KOPT-K1 (cell line): Measurements from ENCODE around the gene RSPO1.
"Not testable (repeated sequence)": the region's sequence is repeated elsewhere in the genome, so short reads cannot be mapped to it uniquely, and the experiment has no call there.

ENCODE experiments used
- H3K27ac ChIP-seq: fragments of 200-600 bp; sonication (generic); 2 replicates; pipeline ENCODE4 v1.5.1; 2016; ENCODE audit warnings: antibody characterized with exemption, mild to moderate bottlenecking, low read depth, low read length; ENCODE audit not compliant: poor library complexity, severe bottlenecking
- H3K36me3 ChIP-seq: fragments of 200-600 bp; sonication (generic); 2 replicates; pipeline ENCODE4 v1.5.1; 2017; ENCODE audit warnings: antibody characterized with exemption, mild to moderate bottlenecking, low read length, moderate library complexity; ENCODE audit not compliant: insufficient read depth
- H3K9me3 ChIP-seq: fragments of 200-600 bp; sonication (generic); 2 replicates; pipeline ENCODE4 v1.5.1; 2017; ENCODE audit warnings: antibody characterized with exemption, low read length, mild to moderate bottlenecking; ENCODE audit not compliant: insufficient read depth, poor library complexity, severe bottlenecking

The RSPO1 gene, protein sequence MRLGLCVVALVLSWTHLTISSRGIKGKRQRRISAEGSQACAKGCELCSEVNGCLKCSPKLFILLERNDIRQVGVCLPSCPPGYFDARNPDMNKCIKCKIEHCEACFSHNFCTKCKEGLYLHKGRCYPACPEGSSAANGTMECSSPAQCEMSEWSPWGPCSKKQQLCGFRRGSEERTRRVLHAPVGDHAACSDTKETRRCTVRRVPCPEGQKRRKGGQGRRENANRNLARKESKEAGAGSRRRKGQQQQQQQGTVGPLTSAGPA

DNA sequence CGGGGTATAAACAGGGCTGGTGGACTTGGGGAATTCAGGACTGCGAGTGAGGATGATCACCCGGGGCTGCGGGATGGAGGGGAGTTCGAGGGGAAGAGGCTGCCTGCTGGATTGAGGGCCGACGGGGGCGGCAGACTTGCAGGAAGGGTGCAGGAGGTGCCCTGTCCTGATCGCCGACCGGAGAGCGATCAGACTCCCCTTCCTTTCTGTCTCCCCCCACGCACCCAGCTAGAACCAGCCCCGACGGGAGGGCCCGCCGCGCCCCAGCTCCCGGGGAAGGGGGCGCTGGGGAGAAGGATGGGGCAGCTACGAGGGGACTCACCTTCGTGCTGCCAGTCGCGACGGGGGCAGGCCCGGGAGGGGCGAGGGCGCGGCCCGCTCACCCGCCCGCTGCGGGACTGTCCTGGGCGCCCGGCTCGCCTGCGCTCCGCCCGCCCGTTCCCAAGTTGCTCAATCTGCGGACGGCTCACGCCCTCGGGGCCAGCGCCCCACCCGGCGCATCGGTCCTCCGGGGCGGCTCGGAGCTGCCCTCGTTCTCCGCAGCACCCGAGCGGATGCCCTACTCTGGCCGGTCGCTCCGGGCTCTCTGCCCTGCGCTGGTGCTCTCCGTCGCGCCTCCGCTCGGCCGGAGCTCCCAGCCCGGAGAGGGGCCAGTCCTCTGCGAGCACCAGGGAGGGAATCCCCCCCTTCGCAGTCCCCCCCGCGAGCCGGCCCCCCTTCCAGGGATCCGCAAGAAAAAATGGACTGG, at the start of gene RSPO1:
Gene RSPO1 (minus strand): TSS at position 649 of the 748 bp plus-strand sequence. CDS start 5,231 bp downstream, outside the sequence.
- Histone ChIP-seq H3K9me3 (no peaks in the 10 kb centered on the region), H3K36me3 (no peaks in the 10 kb centered on the region), H3K27ac (no peak within 1 kb of the TSS)

DNA sequence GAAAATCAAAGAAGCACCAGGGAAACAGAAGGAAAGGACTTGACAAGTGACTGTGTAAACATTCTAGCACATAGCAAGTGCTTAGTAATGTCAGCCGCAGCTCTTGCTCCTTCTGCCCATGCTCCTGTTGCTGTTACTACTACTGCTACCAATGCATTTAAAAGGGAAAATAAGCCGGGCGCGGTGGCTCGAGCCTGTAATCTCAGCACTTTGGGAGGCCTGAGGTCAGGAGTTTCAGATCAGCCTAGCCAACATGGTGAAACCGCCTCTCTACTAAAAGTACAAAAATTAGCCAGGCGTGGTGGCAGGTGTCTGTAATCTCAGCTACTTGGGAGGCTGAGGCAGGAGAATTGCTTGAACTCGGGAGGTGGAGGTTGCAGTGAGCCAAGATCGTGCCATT, 49.5 kb upstream of the RSPO1 start:
- peaks cover 73% of the 10 kb centered on the region for H3K36me3 ChIP-seq
- H3K27ac ChIP-seq, H3K9me3 ChIP-seq: not testable (repeated sequence)

DNA sequence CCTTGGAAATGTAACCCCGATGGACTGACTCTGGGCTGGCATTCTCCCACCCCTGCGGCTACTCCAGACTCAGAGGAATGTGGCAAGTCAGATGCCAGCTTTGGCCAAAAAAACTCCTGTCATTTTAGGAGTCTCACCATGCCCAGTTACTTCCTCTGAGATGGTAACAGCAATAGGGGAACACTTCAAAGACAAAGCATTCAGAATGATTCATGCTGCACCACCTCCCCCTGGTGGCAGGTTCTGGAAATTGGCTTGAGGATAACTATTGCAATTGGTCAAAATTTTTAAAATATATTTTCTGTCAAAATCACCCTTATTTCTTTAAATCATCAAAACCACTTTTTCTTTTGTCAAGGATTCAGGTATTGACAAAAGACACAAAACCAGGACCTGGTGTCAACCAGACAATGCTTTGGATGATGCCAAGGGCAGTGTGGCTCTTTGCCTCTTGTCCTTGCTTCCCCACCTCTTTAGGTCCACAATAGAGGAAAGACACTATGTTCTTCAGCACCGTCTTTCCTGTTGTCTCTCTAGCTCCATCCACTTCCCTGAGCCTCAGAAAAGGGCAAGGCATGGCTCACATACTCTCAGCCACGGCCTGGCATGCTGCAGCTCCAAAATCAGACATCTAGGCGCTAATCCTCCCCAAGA, 47.8 kb upstream of the RSPO1 start:
- Histone ChIP-seq H3K27ac (no peak overlapping the region), H3K9me3 (no peaks in the 10 kb centered on the region), H3K36me3 (peaks cover 61% of the 10 kb centered on the region)

DNA sequence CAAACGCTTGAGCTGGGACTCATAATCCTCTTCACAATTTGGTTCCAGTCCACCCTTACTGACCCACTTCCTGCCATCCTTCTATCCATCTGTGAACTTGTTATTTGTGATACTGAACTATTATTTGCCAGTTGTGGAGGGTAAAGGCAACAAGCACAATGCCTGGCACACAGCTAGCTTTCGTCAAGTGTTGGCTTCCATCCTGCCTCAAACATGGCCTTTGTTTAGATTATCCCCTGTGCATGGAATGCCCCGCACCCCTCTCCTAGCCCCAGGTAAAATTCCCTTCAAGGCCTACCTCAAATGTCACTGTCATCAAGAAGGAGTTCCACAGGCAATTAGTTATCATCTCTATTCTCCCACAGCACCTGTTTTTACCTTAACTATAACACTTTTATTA, 46.2 kb upstream of the RSPO1 start:
- H3K27ac ChIP-seq: no peak overlapping the region
- H3K36me3 ChIP-seq: peaks cover 49% of the 10 kb centered on the region
- no peaks in the 10 kb centered on the region for H3K9me3 ChIP-seq

- Histone ChIP-seq H3K9me3 (no peaks in the 10 kb centered on the region), H3K27ac (no peak overlapping the region), H3K36me3 (peaks cover 20% of the 10 kb centered on the region)
These were observed 43.1 kb upstream of the RSPO1 start for GRCh38 chr1:37677808-37678207.

DNA sequence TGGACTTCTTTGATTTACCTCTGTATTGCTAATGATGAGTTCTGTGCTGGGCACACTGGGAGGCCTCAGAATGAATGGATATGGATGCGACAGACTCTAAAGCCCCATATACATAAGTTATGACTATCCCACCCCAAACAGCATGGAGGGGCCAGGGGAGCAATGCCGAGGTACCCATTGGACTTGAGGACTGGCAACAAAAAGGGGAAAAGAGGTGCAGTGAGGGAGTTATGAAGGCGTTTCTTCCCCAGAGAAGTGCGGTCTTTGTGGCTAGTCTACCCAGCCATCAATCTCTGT, 42.4 kb upstream of the RSPO1 start:
- no peak overlapping the region for H3K27ac ChIP-seq

DNA sequence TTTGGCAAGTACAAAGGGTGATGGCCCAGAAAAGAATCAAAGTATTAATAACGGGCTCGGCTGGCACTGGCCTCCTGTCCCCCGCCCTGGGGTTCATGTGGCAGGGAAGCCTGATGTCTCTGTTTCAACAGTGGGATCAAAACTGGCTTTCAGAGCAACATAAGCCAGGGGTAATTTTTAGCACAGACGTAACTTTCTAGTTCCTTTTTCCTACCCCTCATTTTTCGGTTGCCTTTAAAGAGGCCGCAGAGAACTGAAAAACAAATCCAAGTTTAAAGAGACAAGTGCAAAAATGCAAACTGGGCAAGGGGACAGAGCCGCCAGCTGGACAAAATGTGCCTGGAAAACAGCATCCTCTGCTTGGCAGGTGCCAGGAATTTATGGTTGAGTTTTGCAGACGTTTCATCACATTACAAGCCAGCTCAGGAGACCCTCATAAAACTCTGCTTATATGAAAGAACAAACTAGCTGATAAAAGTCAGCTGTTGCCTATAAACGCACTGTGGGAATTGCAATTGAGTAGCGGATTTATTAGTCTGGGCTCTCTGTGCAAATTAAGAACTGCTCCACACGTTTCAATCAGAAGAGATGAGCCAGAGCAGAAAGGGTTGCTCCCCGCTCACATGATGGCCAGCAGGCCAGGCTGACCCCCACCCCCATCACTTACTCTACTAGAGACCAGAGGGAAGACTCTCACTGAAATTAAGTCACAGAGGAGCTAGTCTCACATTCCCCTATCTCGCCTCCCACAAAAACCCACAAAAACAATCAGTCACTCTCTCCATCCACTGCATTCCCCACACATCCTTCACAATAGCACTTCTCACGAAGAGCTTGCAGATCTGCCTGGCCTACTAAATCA, 41.8 kb upstream of the RSPO1 start:
- H3K27ac ChIP-seq: no peak overlapping the region

More for the DNA sequence above, 42.4 kb upstream of the RSPO1 start:
- H3K36me3 ChIP-seq: peaks cover 15% of the 10 kb centered on the region
- no peaks in the 10 kb centered on the region for H3K9me3 ChIP-seq

DNA sequence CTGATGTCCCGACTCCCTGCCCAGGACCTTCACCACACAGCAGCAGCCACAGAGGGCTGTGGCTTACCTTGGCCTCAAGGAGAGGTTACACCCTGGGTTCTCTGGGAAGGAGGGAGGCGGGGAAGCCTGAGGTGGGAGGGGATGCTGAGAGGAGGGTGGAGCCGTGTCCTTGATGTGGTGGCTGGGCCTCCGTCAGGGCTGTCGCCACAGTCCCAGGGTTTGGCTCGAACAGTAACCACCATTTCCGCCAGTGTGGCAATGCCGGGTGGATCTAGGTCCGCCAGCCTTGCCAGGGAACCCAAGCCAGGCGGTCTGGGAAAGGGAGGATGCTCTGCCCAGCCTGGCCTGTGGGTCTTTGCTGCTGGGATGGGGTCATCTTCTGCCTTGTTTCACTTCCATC, 39.2 kb upstream of the RSPO1 start:
- H3K9me3 ChIP-seq: no peaks in the 10 kb centered on the region
- no peak overlapping the region for H3K27ac ChIP-seq

More for the DNA sequence above, 41.8 kb upstream of the RSPO1 start:
- Histone ChIP-seq H3K9me3 (no peaks in the 10 kb centered on the region), H3K36me3 (peaks cover 9% of the 10 kb centered on the region)

GRCh38 chr1:37672136-37672870, 37.6 kb upstream of the RSPO1 start:
- Histone ChIP-seq H3K36me3 (no peaks in the 10 kb centered on the region), H3K27ac (no peak overlapping the region), H3K9me3 (no peaks in the 10 kb centered on the region)

More for the DNA sequence above, 39.2 kb upstream of the RSPO1 start:
- H3K36me3 ChIP-seq: no peaks in the 10 kb centered on the region

- Histone ChIP-seq H3K9me3 (no peaks in the 10 kb centered on the region), H3K27ac (no peak overlapping the region), H3K36me3 (no peaks in the 10 kb centered on the region)
These were observed 36.6 kb upstream of the RSPO1 start for GRCh38 chr1:37671261-37671660.

DNA sequence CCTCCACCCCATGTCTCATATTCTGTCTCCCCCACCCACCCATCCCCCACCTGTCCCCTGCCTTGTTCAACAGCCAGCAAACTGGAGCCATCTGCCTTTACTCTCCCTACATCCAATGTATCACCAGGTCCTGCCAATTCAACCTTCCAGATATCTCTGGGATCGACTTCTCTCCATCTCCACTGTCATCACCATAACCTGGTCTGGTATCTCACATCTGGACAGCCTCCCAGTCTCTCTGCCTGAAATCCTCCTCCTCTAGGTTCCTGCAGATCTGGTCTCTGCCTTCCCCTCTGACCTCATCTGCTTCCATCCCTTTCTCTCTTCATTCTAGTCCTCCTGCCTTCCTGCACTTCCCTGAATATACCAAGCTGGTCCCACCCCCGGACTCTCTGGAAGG, 35.4 kb upstream of the RSPO1 start:
- Histone ChIP-seq H3K36me3 (no peaks in the 10 kb centered on the region), H3K27ac (no peak overlapping the region), H3K9me3 (no peaks in the 10 kb centered on the region)

GRCh38 chr1:37667023-37667671, 32.5 kb upstream of the RSPO1 start:
- Histone ChIP-seq H3K9me3 (no peaks in the 10 kb centered on the region), H3K27ac (no peak overlapping the region), H3K36me3 (no peaks in the 10 kb centered on the region)

- H3K36me3 ChIP-seq: no peaks in the 10 kb centered on the region
- no peak overlapping the region for H3K27ac ChIP-seq
- no peaks in the 10 kb centered on the region for H3K9me3 ChIP-seq
These were observed 31.7 kb upstream of the RSPO1 start for GRCh38 chr1:37666241-37666867.
